HUES6 (cell line): ENCODE results near the gene MAPRE2.

Source experiments
- H3K27ac ChIP-seq: 2 replicates; pipeline ENCODE4 v1.7.0; 2013; ENCODE audit warnings: low read depth, mild to moderate bottlenecking, low read length, inconsistent platforms
- H3K27me3 ChIP-seq: 2 replicates; pipeline ENCODE4 v1.6.1; 2013; ENCODE audit warnings: low read length; ENCODE audit not compliant: control insufficient read depth, insufficient read depth
- H3K36me3 ChIP-seq: 2 replicates; pipeline ENCODE4 v1.6.1; 2013; ENCODE audit warnings: low read length; ENCODE audit not compliant: control insufficient read depth, insufficient read depth
- H3K4me1 ChIP-seq: 2 replicates; pipeline ENCODE4 v1.6.1; 2013; ENCODE audit warnings: low read length; ENCODE audit not compliant: control insufficient read depth, insufficient read depth
- H3K4me3 ChIP-seq: 2 replicates; pipeline ENCODE4 v1.5.1; 2013; ENCODE audit warnings: low read depth, low read length
- H3K9ac ChIP-seq: one replicate; pipeline ENCODE4 v1.6.1; 2013; ENCODE audit warnings: mild to moderate bottlenecking, low read length
- H3K9me3 ChIP-seq: 2 replicates; pipeline ENCODE4 v1.6.1; 2013; ENCODE audit warnings: low read depth, low read length; ENCODE audit not compliant: control insufficient read depth, insufficient read depth

The MAPRE2 gene

DNA sequence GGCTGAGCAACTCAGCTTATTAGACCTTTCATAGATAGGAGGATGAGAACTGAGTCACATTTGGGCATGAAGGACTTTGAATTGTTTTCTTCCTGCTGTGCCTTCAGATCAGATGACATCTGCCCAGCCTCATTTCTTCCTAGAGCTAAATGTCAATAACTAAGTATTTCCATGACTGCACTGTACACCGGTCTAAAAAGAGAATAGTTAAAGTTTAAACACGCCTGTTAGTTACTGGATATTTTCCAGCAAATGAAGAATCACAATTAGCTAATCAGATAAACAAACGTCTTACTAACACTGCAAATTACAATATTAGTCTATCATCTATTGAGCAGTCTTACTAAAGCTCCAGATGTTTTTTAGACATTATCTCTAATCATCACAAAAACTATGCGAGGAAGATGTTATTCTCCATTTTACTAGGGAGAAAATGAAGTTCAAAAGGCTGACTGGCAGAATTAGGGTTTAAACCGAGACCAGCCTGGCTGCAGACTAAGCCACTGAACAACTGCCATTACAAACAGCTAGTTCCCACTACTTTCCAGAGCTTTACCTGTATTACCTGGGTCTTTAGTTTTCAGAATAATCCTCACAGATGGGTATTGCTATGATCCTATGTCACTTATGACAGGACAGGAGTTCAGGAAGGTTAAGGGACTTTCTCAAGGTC lies 130.2 kb downstream of the MAPRE2 start:
- Histone ChIP-seq H3K27ac (no peak overlapping the region), H3K36me3 (no peaks in the 10 kb centered on the region), H3K4me3 (no peak overlapping the region), H3K9me3 (no peaks in the 10 kb centered on the region), H3K9ac (no peak overlapping the region), H3K4me1 (peaks cover 5% of the 10 kb centered on the region; the same call in 1 of the 2 replicates), H3K27me3 (no peaks in the 10 kb centered on the region)

DNA sequence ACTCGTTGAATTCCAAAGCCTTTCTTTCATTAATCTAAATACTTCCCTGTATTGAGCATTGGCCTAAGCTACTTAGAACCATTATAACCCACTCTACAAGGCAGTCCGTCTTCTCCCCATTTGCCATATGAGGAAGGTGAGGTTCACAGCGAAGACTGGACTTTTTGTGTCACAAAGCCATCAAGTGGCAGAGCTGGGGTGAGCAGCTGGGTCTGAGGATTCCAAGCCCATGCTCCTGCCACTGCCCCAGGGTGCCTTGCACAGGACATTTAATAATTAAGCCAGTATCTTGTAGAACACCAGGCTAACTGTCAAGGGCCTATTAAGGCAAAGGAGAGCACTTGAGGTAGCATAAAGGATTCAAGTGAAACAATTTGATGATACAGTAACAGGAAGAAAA lies 130.8 kb downstream of the MAPRE2 start:
- Histone ChIP-seq H3K27ac (no peak overlapping the region), H3K4me1 (peaks cover 5% of the 10 kb centered on the region; the same call in 1 of the 2 replicates), H3K9ac (no peak overlapping the region)

GRCh38 chr18:35172451-35173035 lies 131.3 kb downstream of the MAPRE2 start:
- Histone ChIP-seq H3K9ac (no peak overlapping the region), H3K4me1 (peaks cover 5% of the 10 kb centered on the region; the same call in 1 of the 2 replicates), H3K27ac (no peak overlapping the region)

More for the DNA sequence above, 130.8 kb downstream of the MAPRE2 start:
- Histone ChIP-seq H3K4me3 (no peak overlapping the region), H3K36me3 (no peaks in the 10 kb centered on the region), H3K27me3 (no peaks in the 10 kb centered on the region), H3K9me3 (peaks cover 5% of the 10 kb centered on the region)

GRCh38 chr18:35174093-35174731 lies 133.0 kb downstream of the MAPRE2 start:
- no peak overlapping the region for H3K27ac ChIP-seq
- H3K9ac ChIP-seq: no peak overlapping the region
- no peak overlapping the region for H3K4me3 ChIP-seq
- H3K9me3 ChIP-seq: peaks cover 8% of the 10 kb centered on the region
- H3K4me1 ChIP-seq: peaks cover 5% of the 10 kb centered on the region; the same call in 1 of the 2 replicates
- H3K36me3 ChIP-seq: no peaks in the 10 kb centered on the region
- no peaks in the 10 kb centered on the region for H3K27me3 ChIP-seq

More at GRCh38 chr18:35172451-35173035, 131.3 kb downstream of the MAPRE2 start:
- H3K36me3 ChIP-seq: no peaks in the 10 kb centered on the region
- peaks cover 8% of the 10 kb centered on the region for H3K9me3 ChIP-seq
- no peak overlapping the region for H3K4me3 ChIP-seq
- no peaks in the 10 kb centered on the region for H3K27me3 ChIP-seq

- Histone ChIP-seq H3K9me3 (peaks cover 8% of the 10 kb centered on the region), H3K4me1 (peaks cover 5% of the 10 kb centered on the region; the same call in 1 of the 2 replicates), H3K9ac (no peak overlapping the region), H3K27me3 (no peaks in the 10 kb centered on the region), H3K27ac (no peak overlapping the region), H3K4me3 (no peak overlapping the region), H3K36me3 (no peaks in the 10 kb centered on the region)
Measured at GRCh38 chr18:35174745-35175144, 133.5 kb downstream of the MAPRE2 start.

DNA sequence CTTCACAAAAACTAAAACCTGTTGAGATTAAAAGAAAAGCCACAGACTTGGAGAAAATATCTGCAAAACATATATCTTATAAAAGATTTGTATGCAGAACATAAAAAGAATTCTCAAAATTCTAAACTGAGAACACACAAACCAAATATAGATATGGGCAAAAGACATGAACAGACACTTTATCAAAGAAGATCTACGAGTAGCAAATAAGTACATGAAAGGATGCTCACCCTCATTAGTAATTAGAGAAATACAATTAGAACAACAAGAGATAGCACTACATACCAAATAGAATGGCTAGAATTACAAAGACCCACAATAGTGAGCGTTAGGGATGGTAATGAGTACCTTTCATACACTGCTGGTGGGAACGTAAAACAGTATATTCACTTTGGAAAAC lies 135.7 kb downstream of the MAPRE2 start:
- Histone ChIP-seq H3K27me3 (no peaks in the 10 kb centered on the region), H3K9ac (no peak overlapping the region), H3K36me3 (no peaks in the 10 kb centered on the region), H3K9me3 (peaks cover 8% of the 10 kb centered on the region), H3K27ac (no peak overlapping the region), H3K4me3 (no peak overlapping the region), H3K4me1 (peaks cover 10% of the 10 kb centered on the region; the same call in 1 of the 2 replicates)

DNA sequence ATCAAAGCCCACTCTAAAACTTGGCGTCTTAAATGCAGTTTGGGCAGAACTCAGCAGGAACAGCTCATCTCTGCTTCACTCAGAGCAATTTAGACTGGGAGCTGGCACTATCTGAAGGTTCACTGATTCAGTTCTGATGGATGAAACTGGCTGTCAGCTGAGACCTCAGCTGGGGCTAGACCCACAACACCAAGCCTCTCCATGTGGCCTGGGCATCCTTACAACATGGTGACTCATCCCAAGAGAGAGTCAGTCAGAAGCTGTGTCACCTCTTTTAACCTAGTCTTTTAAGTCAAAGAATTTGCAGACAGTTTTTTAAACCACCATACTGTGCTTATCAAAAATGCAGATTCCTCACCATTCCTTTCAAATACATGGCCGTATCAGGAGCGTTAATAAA lies 137.0 kb downstream of the MAPRE2 start:
- no peak overlapping the region for H3K27ac ChIP-seq
- H3K4me3 ChIP-seq: no peak overlapping the region
- H3K9me3 ChIP-seq: peaks cover 8% of the 10 kb centered on the region
- H3K27me3 ChIP-seq: no peaks in the 10 kb centered on the region
- peaks cover 5% of the 10 kb centered on the region; the same call in 1 of the 2 replicates for H3K4me1 ChIP-seq
- no peaks in the 10 kb centered on the region for H3K36me3 ChIP-seq
- no peak overlapping the region for H3K9ac ChIP-seq

- Histone ChIP-seq H3K9me3 (peaks cover 8% of the 10 kb centered on the region), H3K36me3 (no peaks in the 10 kb centered on the region), H3K4me3 (no peak overlapping the region), H3K4me1 (peaks cover 5% of the 10 kb centered on the region; the same call in 1 of the 2 replicates), H3K9ac (no peak overlapping the region), H3K27ac (no peak overlapping the region), H3K27me3 (no peaks in the 10 kb centered on the region)
Measured at GRCh38 chr18:35179906-35180305, 138.7 kb downstream of the MAPRE2 start.

- Histone ChIP-seq H3K4me3 (no peak overlapping the region), H3K27me3 (no peaks in the 10 kb centered on the region), H3K9ac (no peak overlapping the region), H3K36me3 (no peaks in the 10 kb centered on the region), H3K4me1 (peaks cover 5% of the 10 kb centered on the region; the same call in 1 of the 2 replicates), H3K9me3 (peaks cover 8% of the 10 kb centered on the region), H3K27ac (no peak overlapping the region)
Measured at GRCh38 chr18:35180455-35180854, 139.2 kb downstream of the MAPRE2 start.

- Histone ChIP-seq H3K4me1 (peaks cover 8% of the 10 kb centered on the region; the same call in 1 of the 2 replicates), H3K9me3 (peaks cover 2% of the 10 kb centered on the region), H3K27ac (no peak overlapping the region), H3K36me3 (no peaks in the 10 kb centered on the region), H3K27me3 (no peaks in the 10 kb centered on the region), H3K4me3 (no peak overlapping the region), H3K9ac (no peak overlapping the region)
Measured at GRCh38 chr18:35182151-35182550, 140.9 kb downstream of the MAPRE2 start.

DNA sequence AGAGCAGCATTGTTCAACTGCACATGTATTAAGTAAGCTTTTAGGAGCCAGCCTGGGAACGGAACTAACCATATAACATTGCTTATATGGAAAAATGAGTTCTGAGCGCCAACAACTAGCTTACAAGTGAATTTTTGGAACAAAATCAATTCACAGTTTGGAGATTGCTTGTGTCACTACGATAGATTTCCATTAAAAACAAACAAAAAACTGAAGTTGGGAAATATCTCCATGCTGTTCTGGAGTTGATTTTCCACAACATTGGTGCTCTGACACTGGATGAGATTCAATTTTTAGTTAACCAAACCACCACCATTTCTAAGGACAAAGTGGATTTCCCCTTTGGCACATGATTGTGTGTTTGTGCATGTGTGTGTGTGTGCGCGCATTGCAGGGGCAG lies 142.7 kb downstream of the MAPRE2 start:
- H3K9ac ChIP-seq: no peak overlapping the region
- peaks cover 12% of the 10 kb centered on the region; the same call in 1 of the 2 replicates for H3K4me1 ChIP-seq
- no peaks in the 10 kb centered on the region for H3K27me3 ChIP-seq
- H3K36me3 ChIP-seq: no peaks in the 10 kb centered on the region
- H3K9me3 ChIP-seq: no peaks in the 10 kb centered on the region
- no peak overlapping the region for H3K4me3 ChIP-seq
- H3K27ac ChIP-seq: no peak overlapping the region
